ENCODE data around the gene DPH5.
"Not testable (repeated sequence)": the region's sequence is repeated elsewhere in the genome, so short reads cannot be mapped to it uniquely, and the experiment has no call there.

DPH5 gene

DNA sequence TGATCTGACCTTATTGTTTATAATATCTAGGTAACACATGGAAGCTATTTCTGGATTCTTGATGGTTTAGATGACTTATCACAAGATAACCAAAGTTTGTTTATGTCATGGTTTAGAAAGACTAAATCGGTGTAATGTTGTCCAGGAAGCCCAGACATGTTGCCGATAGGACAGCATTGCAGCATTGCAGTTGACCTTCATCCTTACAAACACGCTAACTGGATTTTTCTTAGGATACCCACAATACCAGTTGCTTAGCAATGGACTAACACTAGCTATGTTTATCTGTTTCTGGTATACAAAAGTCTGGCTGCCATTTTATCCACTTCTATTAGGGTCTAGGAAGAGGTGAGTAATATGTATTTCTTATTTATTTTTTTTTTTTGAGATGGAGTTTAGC is 11.7 kb upstream of the DPH5 start:
- TF ChIP-seq, protein P1, sequence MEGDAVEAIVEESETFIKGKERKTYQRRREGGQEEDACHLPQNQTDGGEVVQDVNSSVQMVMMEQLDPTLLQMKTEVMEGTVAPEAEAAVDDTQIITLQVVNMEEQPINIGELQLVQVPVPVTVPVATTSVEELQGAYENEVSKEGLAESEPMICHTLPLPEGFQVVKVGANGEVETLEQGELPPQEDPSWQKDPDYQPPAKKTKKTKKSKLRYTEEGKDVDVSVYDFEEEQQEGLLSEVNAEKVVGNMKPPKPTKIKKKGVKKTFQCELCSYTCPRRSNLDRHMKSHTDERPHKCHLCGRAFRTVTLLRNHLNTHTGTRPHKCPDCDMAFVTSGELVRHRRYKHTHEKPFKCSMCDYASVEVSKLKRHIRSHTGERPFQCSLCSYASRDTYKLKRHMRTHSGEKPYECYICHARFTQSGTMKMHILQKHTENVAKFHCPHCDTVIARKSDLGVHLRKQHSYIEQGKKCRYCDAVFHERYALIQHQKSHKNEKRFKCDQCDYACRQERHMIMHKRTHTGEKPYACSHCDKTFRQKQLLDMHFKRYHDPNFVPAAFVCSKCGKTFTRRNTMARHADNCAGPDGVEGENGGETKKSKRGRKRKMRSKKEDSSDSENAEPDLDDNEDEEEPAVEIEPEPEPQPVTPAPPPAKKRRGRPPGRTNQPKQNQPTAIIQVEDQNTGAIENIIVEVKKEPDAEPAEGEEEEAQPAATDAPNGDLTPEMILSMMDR (IDR thresholded peaks at IDR 0.05; ENCODE audit: low read length): no peak
- TF ChIP-seq EZH2 (optimal IDR thresholded peaks at IDR 0.05; ENCODE audit: low read depth, low read length) (no peak), EZH2phosphoT487 (IDR thresholded peaks at IDR 0.05; ENCODE audit: low read length) (no peak)
- Histone ChIP-seq H3K4me1 (ENCODE audit: low read length) (no peaks in the 10 kb centered on the region), H3K4me3 (ENCODE audit: low read length) (no peak overlapping the region), H4K20me1 (ENCODE audit: insufficient read depth, low read length) (no peaks in the 10 kb centered on the region), H3K4me2 (ENCODE audit: low read depth, low read length) (no peak overlapping the region), H3K9me2 (replicated peaks; ENCODE audit: insufficient read depth, low read length) (no peaks in the 10 kb centered on the region), H2AFZ (ENCODE audit: low read length) (no peak overlapping the region), H3K9ac (ENCODE audit: low read length) (no peak overlapping the region), H3F3A (ENCODE audit: insufficient read depth, low read length) (no peaks in the 10 kb centered on the region), H3K79me2 (ENCODE audit: low read length) (no peaks in the 10 kb centered on the region), H3K36me3 (replicated peaks; ENCODE audit: insufficient read depth, low read length) (no peaks in the 10 kb centered on the region), H3K27ac (ENCODE audit: low read length) (no peak overlapping the region), H3K27me3 (replicated peaks; ENCODE audit: insufficient read depth, low read length) (no peaks in the 10 kb centered on the region), H3K9me3 (replicated peaks; ENCODE audit: insufficient read depth, low read length) (no peaks in the 10 kb centered on the region)
- DNase-seq: no peak

DNA sequence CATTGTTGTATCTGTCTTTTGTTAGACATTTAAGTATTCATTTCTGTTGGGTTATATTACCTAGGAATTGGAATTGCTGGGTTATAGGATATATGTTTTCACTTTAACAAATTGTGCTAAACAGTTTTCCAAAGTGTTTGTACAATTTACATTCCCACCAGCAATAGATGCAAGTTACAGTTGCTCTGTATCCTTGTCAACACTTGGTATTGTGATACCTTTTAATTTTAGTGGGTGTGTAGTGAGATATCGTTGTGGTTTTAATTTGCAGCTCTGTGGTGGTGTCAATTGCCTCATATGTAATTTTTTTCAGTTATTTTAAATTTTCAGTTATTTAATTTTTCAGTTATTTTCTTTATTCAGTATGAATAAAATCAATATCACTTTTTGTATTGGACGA is 7.4 kb upstream of the DPH5 start:
- Histone ChIP-seq H3K9ac (ENCODE audit: low read length) (no peak overlapping the region), H3K4me3 (ENCODE audit: low read length) (no peak overlapping the region), H3K9me2 (replicated peaks; ENCODE audit: insufficient read depth, low read length) (no peaks in the 10 kb centered on the region), H3F3A (ENCODE audit: insufficient read depth, low read length) (no peaks in the 10 kb centered on the region), H3K36me3 (replicated peaks; ENCODE audit: insufficient read depth, low read length) (no peaks in the 10 kb centered on the region), H3K27ac (ENCODE audit: low read length) (no peak overlapping the region), H3K79me2 (ENCODE audit: low read length) (no peaks in the 10 kb centered on the region), H4K20me1 (ENCODE audit: insufficient read depth, low read length) (no peaks in the 10 kb centered on the region), H3K9me3 (replicated peaks; ENCODE audit: insufficient read depth, low read length) (no peaks in the 10 kb centered on the region), H3K27me3 (replicated peaks; ENCODE audit: insufficient read depth, low read length) (no peaks in the 10 kb centered on the region), H3K4me1 (ENCODE audit: low read length) (no peaks in the 10 kb centered on the region), H2AFZ (ENCODE audit: low read length) (no peak overlapping the region), H3K4me2 (ENCODE audit: low read depth, low read length) (no peak overlapping the region)
- DNase-seq: no peak
- no peak for TF ChIP-seq EZH2phosphoT487 (IDR thresholded peaks at IDR 0.05; ENCODE audit: low read length)
- no peak for TF ChIP-seq EZH2 (optimal IDR thresholded peaks at IDR 0.05; ENCODE audit: low read depth, low read length)
- TF ChIP-seq, protein P1 (IDR thresholded peaks at IDR 0.05; ENCODE audit: low read length): no peak

DNA sequence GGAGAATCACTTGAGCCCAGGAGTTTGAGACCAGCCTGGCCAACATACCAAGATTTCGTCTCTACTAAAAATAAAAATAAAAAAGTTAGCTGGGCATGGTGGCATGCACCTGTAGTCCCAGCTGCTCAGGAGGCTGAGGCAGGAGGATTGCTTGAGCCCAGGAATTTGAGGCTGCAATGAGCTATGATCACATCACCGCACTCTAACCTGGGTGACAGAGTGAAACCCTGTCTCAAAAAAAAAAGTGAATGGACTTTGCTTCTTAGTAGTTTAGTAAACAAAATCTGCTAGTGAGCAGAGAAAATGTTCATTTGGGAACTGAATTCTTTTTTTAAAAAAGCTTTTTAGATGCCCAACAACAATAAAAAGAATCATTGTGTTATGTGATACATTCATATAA is 6.5 kb upstream of the DPH5 start:
- not testable (repeated sequence) for H3K4me3 ChIP-seq (ENCODE audit: low read length); H3K27me3 ChIP-seq (replicated peaks; ENCODE audit: insufficient read depth, low read length); H4K20me1 ChIP-seq (ENCODE audit: insufficient read depth, low read length); H3K79me2 ChIP-seq (ENCODE audit: low read length); H3K9ac ChIP-seq (ENCODE audit: low read length); H3K27ac ChIP-seq (ENCODE audit: low read length); H3K36me3 ChIP-seq (replicated peaks; ENCODE audit: insufficient read depth, low read length); H3K4me2 ChIP-seq (ENCODE audit: low read depth, low read length); H3K9me3 ChIP-seq (replicated peaks; ENCODE audit: insufficient read depth, low read length); H3K4me1 ChIP-seq (ENCODE audit: low read length); H3F3A ChIP-seq (ENCODE audit: insufficient read depth, low read length); DNase-seq; H2AFZ ChIP-seq (ENCODE audit: low read length); H3K9me2 ChIP-seq (replicated peaks; ENCODE audit: insufficient read depth, low read length)

DNA sequence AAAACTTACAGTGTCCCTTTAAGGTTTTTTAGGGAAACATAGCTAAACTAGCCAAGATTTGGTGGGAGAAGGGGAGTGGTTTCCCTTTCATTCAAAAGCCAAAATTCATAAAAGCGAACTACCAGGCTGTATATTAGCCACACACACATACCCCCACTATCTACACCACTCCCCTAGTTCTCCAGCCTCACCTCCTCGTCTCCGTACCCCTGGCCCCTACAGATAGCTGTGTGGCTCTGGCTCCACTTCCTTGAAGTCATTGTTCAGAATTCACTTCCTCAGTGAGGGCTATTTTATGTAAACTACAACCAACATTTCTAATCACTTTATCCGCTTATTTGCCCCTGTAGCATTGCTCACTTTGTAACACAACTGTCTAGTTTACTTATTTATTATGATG is 5.3 kb upstream of the DPH5 start:
- TF ChIP-seq EZH2 (optimal IDR thresholded peaks at IDR 0.05; ENCODE audit: low read depth, low read length) (no peak), EZH2phosphoT487 (IDR thresholded peaks at IDR 0.05; ENCODE audit: low read length) (no peak)
- TF ChIP-seq, protein P1 (IDR thresholded peaks at IDR 0.05; ENCODE audit: low read length): no peak
- H3K79me2 ChIP-seq (ENCODE audit: low read length): peaks cover 7% of the 10 kb centered on the region; the same call in 1 of the 2 replicates
- no peaks in the 10 kb centered on the region for H3K4me1 ChIP-seq (ENCODE audit: low read length)
- no peak overlapping the region for H3K4me3 ChIP-seq (ENCODE audit: low read length)
- H3K9me3 ChIP-seq (replicated peaks; ENCODE audit: insufficient read depth, low read length): no peaks in the 10 kb centered on the region
- no peaks in the 10 kb centered on the region for H4K20me1 ChIP-seq (ENCODE audit: insufficient read depth, low read length)
- DNase-seq: no peak
- no peak overlapping the region for H2AFZ ChIP-seq (ENCODE audit: low read length)
- H3K27me3 ChIP-seq (replicated peaks; ENCODE audit: insufficient read depth, low read length): no peaks in the 10 kb centered on the region
- H3K4me2 ChIP-seq (ENCODE audit: low read depth, low read length): no peak overlapping the region
- no peaks in the 10 kb centered on the region for H3F3A ChIP-seq (ENCODE audit: insufficient read depth, low read length)
- H3K9ac ChIP-seq (ENCODE audit: low read length): no peak overlapping the region
- H3K27ac ChIP-seq (ENCODE audit: low read length): no peak overlapping the region
- H3K36me3 ChIP-seq (replicated peaks; ENCODE audit: insufficient read depth, low read length): no peaks in the 10 kb centered on the region
- H3K9me2 ChIP-seq (replicated peaks; ENCODE audit: insufficient read depth, low read length): no peaks in the 10 kb centered on the region

Data from MM.1S (cell line).